Neural progenitor cell (in vitro differentiated cells): ENCODE data around the gene DHRS2.
"Not testable (repeated sequence)": the region's sequence is repeated elsewhere in the genome, so short reads cannot be mapped to it uniquely, and the experiment has no call there.

Source experiments
- CTCF ChIP-seq: fragments of 200-600 bp; sonication (generic); IDR thresholded peaks from 2 replicates; pipeline ENCODE4 v1.5.1; 2017; ENCODE audit warnings: antibody characterized with exemption, mild to moderate bottlenecking
- EZH2phosphoT487 ChIP-seq: fragments of 200-600 bp; sonication (generic); IDR thresholded peaks from 2 replicates; pipeline ENCODE4 v1.6.1; 2017; ENCODE audit warnings: antibody characterized with exemption

- not testable (repeated sequence) for TF ChIP-seq CTCF, EZH2phosphoT487
These were observed 42.0 kb upstream of the DHRS2 start for GRCh38 chr14:23594191-23594590.
